ENCODE results near the gene MGLL. TPM values are rescaled to one million over a fixed set of nuclear protein-coding genes. Genes with fewer than 3 reads are reported as not detected.

MGLL gene
- total RNA-seq, 1 experiment from 2014 or later: 0.94 TPM

- no peak for TF ChIP-seq AR (CRISPR knock-in tag; IDR thresholded peaks at IDR 0.05)
- TF ChIP-seq STAT6 (CRISPR knock-in tag; conservative IDR thresholded peaks at IDR 0.05; ENCODE audit: low read depth): no peak
- TF ChIP-seq AFF4 (CRISPR knock-in tag; IDR thresholded peaks at IDR 0.05; ENCODE audit: borderline replicate concordance): no peak
- TF ChIP-seq ARID4B (CRISPR knock-in tag; IDR thresholded peaks at IDR 0.05; ENCODE audit: borderline replicate concordance): no peak
- no peak for TF ChIP-seq ATF6 (CRISPR knock-in tag; IDR thresholded peaks at IDR 0.05)
- no peak for TF ChIP-seq ZNF423 (CRISPR knock-in tag; IDR thresholded peaks at IDR 0.05)
- no peak for TF ChIP-seq PREB (CRISPR knock-in tag; IDR thresholded peaks at IDR 0.05; ENCODE audit: borderline replicate concordance)
- TF ChIP-seq TEAD4 (CRISPR knock-in tag; IDR thresholded peaks at IDR 0.05): no peak
- no peak for TF ChIP-seq HMGA2 (CRISPR knock-in tag; IDR thresholded peaks at IDR 0.05)
These were observed 55.2 kb downstream of the MGLL start (continued) for GRCh38 chr3:127767126-127767525.
